WTC11 (cell line): ENCODE measurements around the gene SYT1.

ENCODE experiments used
- ATF2 ChIP-seq: sonication (generic); formaldehyde crosslinking; IDR thresholded peaks from 2 replicates; pipeline ENCODE4 v1.8.1; 2022; ENCODE audit warnings: low read depth, missing genetic modification reagents, borderline replicate concordance
- CTCF ChIP-seq: fragments of 200-600 bp; IDR thresholded peaks from 2 replicates; pipeline ENCODE4 v1.8.0; 2022; ENCODE audit warnings: antibody characterized with exemption
- FOXJ3 ChIP-seq: sonication (generic); formaldehyde crosslinking; IDR thresholded peaks from 2 replicates; pipeline ENCODE4 v1.9.0; 2021; ENCODE audit warnings: missing genetic modification reagents, mild to moderate bottlenecking, borderline replicate concordance
- IRF2 ChIP-seq: sonication (generic); formaldehyde crosslinking; IDR thresholded peaks from 2 replicates; pipeline ENCODE4 v1.8.0; 2022; ENCODE audit warnings: low read depth, missing genetic modification reagents, borderline replicate concordance
- STAT6 ChIP-seq: sonication (generic); formaldehyde crosslinking; conservative IDR thresholded peaks from 2 replicates; pipeline ENCODE4 v1.8.1; 2023; ENCODE audit warnings: mild to moderate bottlenecking, low read depth, missing genetic modification reagents, moderate library complexity
- ZNF121 ChIP-seq: sonication (generic); formaldehyde crosslinking; IDR thresholded peaks from 2 replicates; pipeline ENCODE4 v1.8.0; 2023; ENCODE audit warnings: missing genetic modification reagents
- ZNF219 ChIP-seq: sonication (generic); formaldehyde crosslinking; IDR thresholded peaks from 2 replicates; pipeline ENCODE4 v1.8.0; 2023; ENCODE audit warnings: missing genetic modification reagents, mild to moderate bottlenecking, borderline replicate concordance
- ZNF281 ChIP-seq: sonication (generic); formaldehyde crosslinking; IDR thresholded peaks from 2 replicates; pipeline ENCODE4 v1.8.0; 2023; ENCODE audit warnings: mild to moderate bottlenecking, missing genetic modification reagents
- ZNF416 ChIP-seq: fragments of 250-450 bp; sonication (Bioruptor Pico); IDR thresholded peaks from 2 replicates; pipeline ENCODE4 v1.9.0; 2021; ENCODE audit warnings: mild to moderate bottlenecking, inconsistent platforms
- TF ChIP-seq, protein P1 (sequence below): sonication (generic); formaldehyde crosslinking; IDR thresholded peaks from 2 replicates; pipeline ENCODE4 v1.8.1; 2022; ENCODE audit warnings: low read depth, mild to moderate bottlenecking, moderate library complexity, missing genetic modification reagents, borderline replicate concordance
- TF ChIP-seq, protein P2 (sequence below): sonication (generic); formaldehyde crosslinking; IDR thresholded peaks from 2 replicates; pipeline ENCODE4 v1.8.1; 2023; ENCODE audit warnings: mild to moderate bottlenecking, missing genetic modification reagents, borderline replicate concordance
- TF ChIP-seq, protein P3 (sequence below): sonication (generic); formaldehyde crosslinking; IDR thresholded peaks from 2 replicates; pipeline ENCODE4 v1.8.0; 2022; ENCODE audit warnings: mild to moderate bottlenecking, missing genetic modification reagents

DNA sequence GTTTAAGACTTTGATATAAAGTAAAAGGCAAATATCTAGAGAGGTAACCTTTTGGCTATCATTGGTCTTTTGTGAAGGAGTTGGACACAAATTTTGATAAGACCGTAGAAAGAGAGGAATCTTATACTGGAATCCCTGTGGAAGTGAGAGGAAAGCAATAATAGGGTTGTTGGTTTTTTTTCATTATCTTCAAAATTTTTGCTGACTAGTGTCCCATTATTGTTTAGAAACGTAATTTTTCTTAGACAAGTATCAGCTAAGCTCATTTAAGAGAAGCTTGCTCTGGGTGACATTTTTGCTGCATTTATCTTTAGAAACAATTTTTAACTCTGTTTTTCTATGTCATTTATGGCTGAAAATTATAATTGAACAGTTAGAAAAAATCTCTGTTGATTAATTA is 300.3 kb downstream of the SYT1 start:
- no peak for TF ChIP-seq CTCF
- no peak for TF ChIP-seq ATF2
- TF ChIP-seq, protein P1, sequence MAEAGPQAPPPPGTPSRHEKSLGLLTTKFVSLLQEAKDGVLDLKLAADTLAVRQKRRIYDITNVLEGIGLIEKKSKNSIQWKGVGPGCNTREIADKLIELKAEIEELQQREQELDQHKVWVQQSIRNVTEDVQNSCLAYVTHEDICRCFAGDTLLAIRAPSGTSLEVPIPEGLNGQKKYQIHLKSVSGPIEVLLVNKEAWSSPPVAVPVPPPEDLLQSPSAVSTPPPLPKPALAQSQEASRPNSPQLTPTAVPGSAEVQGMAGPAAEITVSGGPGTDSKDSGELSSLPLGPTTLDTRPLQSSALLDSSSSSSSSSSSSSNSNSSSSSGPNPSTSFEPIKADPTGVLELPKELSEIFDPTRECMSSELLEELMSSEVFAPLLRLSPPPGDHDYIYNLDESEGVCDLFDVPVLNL (CRISPR knock-in tag) = no peak
- TF ChIP-seq, protein P2, sequence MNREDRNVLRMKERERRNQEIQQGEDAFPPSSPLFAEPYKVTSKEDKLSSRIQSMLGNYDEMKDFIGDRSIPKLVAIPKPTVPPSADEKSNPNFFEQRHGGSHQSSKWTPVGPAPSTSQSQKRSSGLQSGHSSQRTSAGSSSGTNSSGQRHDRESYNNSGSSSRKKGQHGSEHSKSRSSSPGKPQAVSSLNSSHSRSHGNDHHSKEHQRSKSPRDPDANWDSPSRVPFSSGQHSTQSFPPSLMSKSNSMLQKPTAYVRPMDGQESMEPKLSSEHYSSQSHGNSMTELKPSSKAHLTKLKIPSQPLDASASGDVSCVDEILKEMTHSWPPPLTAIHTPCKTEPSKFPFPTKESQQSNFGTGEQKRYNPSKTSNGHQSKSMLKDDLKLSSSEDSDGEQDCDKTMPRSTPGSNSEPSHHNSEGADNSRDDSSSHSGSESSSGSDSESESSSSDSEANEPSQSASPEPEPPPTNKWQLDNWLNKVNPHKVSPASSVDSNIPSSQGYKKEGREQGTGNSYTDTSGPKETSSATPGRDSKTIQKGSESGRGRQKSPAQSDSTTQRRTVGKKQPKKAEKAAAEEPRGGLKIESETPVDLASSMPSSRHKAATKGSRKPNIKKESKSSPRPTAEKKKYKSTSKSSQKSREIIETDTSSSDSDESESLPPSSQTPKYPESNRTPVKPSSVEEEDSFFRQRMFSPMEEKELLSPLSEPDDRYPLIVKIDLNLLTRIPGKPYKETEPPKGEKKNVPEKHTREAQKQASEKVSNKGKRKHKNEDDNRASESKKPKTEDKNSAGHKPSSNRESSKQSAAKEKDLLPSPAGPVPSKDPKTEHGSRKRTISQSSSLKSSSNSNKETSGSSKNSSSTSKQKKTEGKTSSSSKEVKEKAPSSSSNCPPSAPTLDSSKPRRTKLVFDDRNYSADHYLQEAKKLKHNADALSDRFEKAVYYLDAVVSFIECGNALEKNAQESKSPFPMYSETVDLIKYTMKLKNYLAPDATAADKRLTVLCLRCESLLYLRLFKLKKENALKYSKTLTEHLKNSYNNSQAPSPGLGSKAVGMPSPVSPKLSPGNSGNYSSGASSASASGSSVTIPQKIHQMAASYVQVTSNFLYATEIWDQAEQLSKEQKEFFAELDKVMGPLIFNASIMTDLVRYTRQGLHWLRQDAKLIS (CRISPR knock-in tag) = no peak
- no peak for TF ChIP-seq ZNF219
- no peak for TF ChIP-seq ZNF416 (CRISPR knock-in tag)
- no peak for TF ChIP-seq IRF2 (CRISPR knock-in tag)
- no peak for TF ChIP-seq FOXJ3 (CRISPR knock-in tag)
- TF ChIP-seq ZNF121 (CRISPR knock-in tag) = no peak
- TF ChIP-seq, protein P3, sequence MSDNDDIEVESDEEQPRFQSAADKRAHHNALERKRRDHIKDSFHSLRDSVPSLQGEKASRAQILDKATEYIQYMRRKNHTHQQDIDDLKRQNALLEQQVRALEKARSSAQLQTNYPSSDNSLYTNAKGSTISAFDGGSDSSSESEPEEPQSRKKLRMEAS (CRISPR knock-in tag) = no peak
- no peak for TF ChIP-seq ZNF281 (CRISPR knock-in tag)
- no peak for TF ChIP-seq STAT6 (CRISPR knock-in tag)
